Skin of body (tissue), 2 donors: Measurements from ENCODE around the gene SF3B1. TPM values are rescaled to one million over a fixed set of nuclear protein-coding genes. Genes with fewer than 3 reads are reported as not detected.
"Not testable (repeated sequence)": the region's sequence is repeated elsewhere in the genome, so short reads cannot be mapped to it uniquely, and the experiment has no call there.

Experiments used
- DNase-seq: peaks from one replicate; lab custom pipeline; 2025; lab: John Stamatoyannopoulos, UW
- total RNA-seq: library from RNA; depleted of rRNA; stranded (reverse); fragments of >200 nt; gene quantifications from one replicate; pipeline ENCODE4 v1.2.3, GENCODE V29; 2014

The SF3B1 gene
- total RNA-seq = 319 TPM

GRCh38 chr2:197434541-197435513 lies at the start of gene SF3B1:
Gene SF3B1 (minus strand): TSS chr2:197435028. CDS start chr2:197434999, 29 bp downstream.
- DNase-seq = peak; percentile 97

DNA sequence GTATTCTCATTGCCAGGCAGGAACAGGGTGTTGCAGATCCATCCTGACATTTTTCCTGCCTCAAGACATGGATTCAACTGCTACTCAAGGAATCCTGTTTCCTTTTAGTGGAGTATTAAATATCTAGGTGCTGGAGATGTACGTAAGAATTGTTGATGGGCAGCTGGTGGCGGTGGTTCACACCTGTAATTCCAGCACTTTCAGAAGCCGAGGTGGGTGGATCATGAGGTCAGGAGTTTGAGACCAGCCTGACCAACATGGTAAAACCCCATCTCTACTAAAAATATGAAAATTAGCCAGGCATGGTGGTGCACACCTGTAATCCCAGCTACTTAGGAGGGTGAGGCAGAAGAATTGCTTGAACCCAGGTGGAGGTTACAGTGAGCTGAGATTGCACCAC lies 49.4 kb upstream of the SF3B1 start:
- DNase-seq = not testable (repeated sequence)

GRCh38 chr2:197480165-197481036 lies 45.6 kb upstream of the SF3B1 start:
- no peak for DNase-seq

GRCh38 chr2:197477797-197478196 lies 43.0 kb upstream of the SF3B1 start:
- DNase-seq = no peak

GRCh38 chr2:197472166-197472565 lies 37.3 kb upstream of the SF3B1 start:
- no peak for DNase-seq

GRCh38 chr2:197464175-197464574 lies 29.3 kb upstream of the SF3B1 start:
- no peak for DNase-seq

- no peak for DNase-seq
These were observed 26.2 kb upstream of the SF3B1 start for GRCh38 chr2:197461057-197461456.

DNA sequence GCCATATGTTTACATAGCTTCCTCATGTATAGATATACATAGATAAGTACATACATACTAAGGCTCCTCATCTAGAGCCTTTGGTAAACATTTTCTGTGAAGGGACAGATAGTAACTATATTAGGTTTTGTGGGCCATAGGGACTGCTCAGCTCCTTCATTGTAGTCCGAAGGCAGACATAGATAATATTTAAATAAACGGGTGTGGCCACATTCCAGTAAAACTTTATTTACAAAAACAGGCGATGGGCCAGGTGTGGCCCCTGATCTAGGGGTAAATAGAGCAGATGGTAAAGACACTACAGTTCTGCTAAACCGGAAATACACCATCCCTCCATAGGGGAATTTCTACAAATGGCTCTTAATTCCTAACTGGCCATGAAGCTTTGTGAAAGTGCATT lies 25.8 kb upstream of the SF3B1 start:
- DNase-seq = no peak

DNA sequence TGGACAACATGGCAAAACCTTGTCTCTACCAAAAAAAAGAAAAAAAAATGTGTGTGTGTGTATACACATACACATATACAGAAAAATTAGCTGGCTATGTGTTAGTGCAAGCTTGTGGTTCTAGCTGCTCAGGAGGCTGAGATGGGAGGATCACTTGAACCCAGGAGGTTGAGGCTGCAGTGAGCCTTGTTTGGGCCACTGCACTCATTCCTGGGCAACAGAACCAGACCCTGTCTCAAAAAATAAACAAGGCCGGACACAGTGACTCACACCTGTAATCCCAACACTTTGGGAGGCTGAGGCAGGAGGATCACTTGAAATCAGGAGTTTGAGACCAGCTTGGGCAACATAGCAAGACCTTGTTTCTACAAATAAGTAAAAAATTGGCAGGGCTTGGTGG lies 20.6 kb upstream of the SF3B1 start:
- no peak for DNase-seq

GRCh38 chr2:197454923-197455322 lies 20.1 kb upstream of the SF3B1 start:
- no peak for DNase-seq

- peak; percentile 84 for DNase-seq
These were observed 19.1 kb upstream of the SF3B1 start for GRCh38 chr2:197453914-197454398.

DNA sequence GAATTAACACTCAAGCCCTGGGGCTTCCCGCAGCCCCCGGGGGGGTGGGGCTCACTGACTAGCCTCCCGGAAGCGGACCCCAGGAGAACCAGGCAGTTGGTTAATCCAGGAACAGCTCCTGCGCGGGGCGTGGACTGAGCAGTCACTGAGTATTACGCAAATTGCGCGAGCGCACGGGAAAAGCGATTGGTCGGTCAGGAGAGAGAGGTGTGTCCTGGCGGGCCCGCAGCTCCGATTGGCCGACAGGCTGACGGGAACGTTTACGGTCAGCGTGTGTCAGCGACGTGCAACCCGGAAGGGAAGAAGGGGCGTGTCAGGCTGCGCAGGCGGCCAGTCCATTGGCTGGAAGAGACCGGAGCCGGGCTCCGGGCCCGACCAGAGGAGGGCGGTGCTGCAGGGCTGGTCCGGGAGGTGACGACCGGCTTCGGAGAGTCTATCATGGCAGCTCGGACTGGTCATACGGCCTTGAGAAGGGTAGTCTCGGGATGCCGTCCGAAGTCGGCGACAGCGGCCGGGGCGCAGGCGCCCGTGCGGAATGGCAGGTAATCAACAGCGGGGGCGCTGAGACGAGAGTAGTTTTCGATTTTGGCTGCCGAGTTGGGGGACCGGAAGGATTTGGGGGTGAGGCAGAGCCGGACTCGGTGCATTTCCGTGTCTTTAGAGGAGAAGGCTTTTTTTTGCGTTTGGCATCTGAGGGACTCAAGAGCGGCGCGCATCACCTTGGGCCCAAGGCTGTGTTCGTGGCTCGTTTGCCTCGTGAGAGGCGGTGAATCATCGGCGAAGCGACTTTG lies 18.5 kb upstream of the SF3B1 start, which contains the start of gene COQ10B:
Gene COQ10B (plus strand): TSS at position 430 of the 791 bp plus-strand sequence. CDS start 9 bp downstream, at position 439.
- peak; percentile 100 for DNase-seq

- DNase-seq = no peak
These were observed 17.9 kb upstream of the SF3B1 start for GRCh38 chr2:197452754-197453122.

DNA sequence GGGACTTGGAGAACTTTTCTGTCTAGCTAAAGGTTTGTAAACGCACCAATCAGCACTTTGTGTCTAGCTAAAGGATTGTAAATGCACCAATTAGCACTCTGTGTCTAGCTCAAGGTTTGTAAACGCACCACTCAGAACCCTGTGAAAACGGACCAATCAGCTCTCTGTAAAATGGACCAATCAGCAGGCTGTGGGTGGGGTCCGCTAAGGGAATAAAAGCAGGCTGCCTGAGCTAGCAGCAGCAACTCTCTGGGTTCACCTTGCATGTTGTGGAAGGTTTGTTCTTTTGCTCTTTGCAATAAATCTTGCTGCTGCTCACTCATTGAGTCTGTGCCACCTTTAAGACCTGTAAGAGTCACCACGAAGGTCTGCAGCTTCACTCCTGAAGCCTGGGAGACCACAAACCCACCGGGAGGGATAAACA lies 16.1 kb upstream of the SF3B1 start:
- not testable (repeated sequence) for DNase-seq

DNA sequence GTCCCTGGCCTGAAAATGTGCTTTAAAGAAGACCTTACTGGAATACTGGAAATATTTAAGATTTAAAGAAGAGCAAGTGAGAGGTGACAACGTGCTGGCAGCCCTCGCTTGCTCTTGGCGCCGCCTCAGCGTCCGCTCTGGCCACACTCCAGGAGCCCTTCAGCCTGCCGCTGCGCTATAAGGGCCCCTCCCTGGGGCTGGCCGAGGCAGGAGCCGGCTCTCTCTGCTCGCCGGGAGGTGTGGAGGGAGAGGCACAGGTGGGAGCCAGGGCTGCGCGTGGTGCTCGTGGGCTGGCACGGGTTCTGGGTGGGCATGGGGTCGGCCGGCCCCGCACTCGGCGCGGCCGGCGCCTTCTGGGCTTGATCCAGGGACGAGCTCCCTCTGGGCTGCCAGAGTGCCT lies 15.6 kb upstream of the SF3B1 start:
- DNase-seq = no peak

DNA sequence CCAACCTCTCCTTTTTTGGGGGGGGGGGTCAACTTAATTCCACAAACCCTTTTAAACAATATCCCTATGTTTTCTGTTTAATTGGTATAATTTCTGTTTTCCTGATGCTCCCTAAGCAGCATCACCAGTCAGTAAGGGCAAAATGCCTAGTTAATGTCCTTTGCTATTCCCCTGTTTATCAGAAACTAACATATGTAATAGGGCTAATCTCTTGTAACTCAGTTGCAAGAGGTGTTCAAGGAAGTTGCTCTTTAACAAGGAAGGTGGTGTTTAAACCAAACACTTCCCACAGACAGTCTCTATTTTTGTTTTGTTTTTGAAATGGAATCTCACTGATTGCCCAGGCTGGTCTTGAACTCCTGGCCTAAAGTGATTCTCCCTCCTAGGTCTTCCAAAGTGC lies 12.0 kb upstream of the SF3B1 start:
- no peak for DNase-seq

GRCh38 chr2:197445746-197446145 lies 10.9 kb upstream of the SF3B1 start:
- no peak for DNase-seq

- DNase-seq = no peak
These were observed 8.0 kb upstream of the SF3B1 start for GRCh38 chr2:197442857-197443256.

- no peak for DNase-seq
These were observed 2.6 kb upstream of the SF3B1 start for GRCh38 chr2:197437380-197437779.

GRCh38 chr2:197435598-197436420 lies 981 bp upstream of the SF3B1 start:
- DNase-seq = no peak
